Mesenchymal stem cell (in vitro differentiated cells and primary cell): Measurements from ENCODE around the gene MARCO.

Experiments used
- DNase-seq: peaks from one replicate; pipeline ENCODE4 v3.0.0-alpha.2; 2013
- H2AFZ ChIP-seq: one replicate; pipeline ENCODE4 v1.6.1; 2013; ENCODE audit warnings: low read depth, mild to moderate bottlenecking, control low read depth, inconsistent platforms, low read length, moderate library complexity
- H2AK5ac ChIP-seq: 2 replicates; pipeline ENCODE4 v1.6.1; 2013; ENCODE audit warnings: low read length, moderate library complexity, mild to moderate bottlenecking, inconsistent platforms; ENCODE audit not compliant: severe bottlenecking
- H2BK120ac ChIP-seq: one replicate; pipeline ENCODE4 v1.6.1; 2013; ENCODE audit warnings: low read depth, mild to moderate bottlenecking, inconsistent platforms, low read length, moderate library complexity
- H2BK12ac ChIP-seq, 2 experiments: one replicate each; pipeline ENCODE4 v1.6.1; 2013; ENCODE audit warnings: inconsistent platforms in 2 of 2, low read length in 2 of 2, mild to moderate bottlenecking in 2 of 2, moderate library complexity in 2 of 2, control low read depth in 1 of 2
- H2BK15ac ChIP-seq: one replicate; pipeline ENCODE4 v1.6.1; 2013; ENCODE audit warnings: mild to moderate bottlenecking, low read depth, inconsistent platforms; ENCODE audit not compliant: poor library complexity, severe bottlenecking
- H2BK5ac ChIP-seq: 2 replicates; pipeline ENCODE4 v1.6.1; 2013; ENCODE audit warnings: low read depth, mild to moderate bottlenecking, low read length, control low read depth, inconsistent platforms; ENCODE audit not compliant: poor library complexity, severe bottlenecking
- H3K14ac ChIP-seq, 2 experiments: one replicate each; pipeline ENCODE4 v1.6.1; 2013; ENCODE audit warnings: inconsistent platforms in 2 of 2, low read length in 2 of 2, control low read depth in 1 of 2, mild to moderate bottlenecking in 1 of 2, moderate library complexity in 1 of 2
- H3K18ac ChIP-seq, 2 experiments: one replicate each; pipeline ENCODE4 v1.6.1; 2013; ENCODE audit warnings: inconsistent platforms in 2 of 2, low read length in 2 of 2, control low read depth in 1 of 2, low read depth in 1 of 2, mild to moderate bottlenecking in 1 of 2
- H3K23ac ChIP-seq, 2 experiments: one replicate each; pipeline ENCODE4 v1.6.1; 2013; ENCODE audit warnings: inconsistent platforms in 2 of 2, low read length in 2 of 2, mild to moderate bottlenecking in 2 of 2, moderate library complexity in 2 of 2, control low read depth in 1 of 2
- H3K27ac ChIP-seq: 2 replicates; pipeline ENCODE4 v1.5.1; 2013; ENCODE audit warnings: mild to moderate bottlenecking, moderate library complexity, low read length, control low read depth, inconsistent platforms; ENCODE audit not compliant: poor library complexity, severe bottlenecking
- H3K27me3 ChIP-seq, 2 experiments: 2 replicates each; pipeline versions ENCODE4 v1.6.1 to v1.7.0; 2013; ENCODE audit warnings: low read length in 2 of 2, mild to moderate bottlenecking in 2 of 2, moderate library complexity in 2 of 2, control low read depth in 1 of 2, inconsistent platforms in 1 of 2; ENCODE audit not compliant: control insufficient read depth in 1 of 2, insufficient read depth in 1 of 2
- H3K36me3 ChIP-seq, 2 experiments: 2 replicates each; pipeline versions ENCODE4 v1.6.1 to v1.7.0; 2013; ENCODE audit warnings: low read length in 2 of 2, control low read depth in 1 of 2, inconsistent platforms in 1 of 2, low read depth in 1 of 2, mild to moderate bottlenecking in 1 of 2; ENCODE audit not compliant: insufficient read depth in 2 of 2, control insufficient read depth in 1 of 2
- H3K4ac ChIP-seq, 2 experiments: one replicate each; pipeline ENCODE4 v1.6.1; 2013; ENCODE audit warnings: inconsistent platforms in 2 of 2, low read length in 2 of 2, mild to moderate bottlenecking in 2 of 2, moderate library complexity in 2 of 2, control low read depth in 1 of 2, low read depth in 1 of 2
- H3K4me1 ChIP-seq: 2 replicates; pipeline ENCODE4 v1.6.1; 2013; ENCODE audit warnings: low read depth, low read length, control low read depth; ENCODE audit not compliant: control insufficient read depth, insufficient read depth
- H3K4me2 ChIP-seq: 2 replicates; pipeline ENCODE4 v1.6.1; 2013; ENCODE audit warnings: low read length, mild to moderate bottlenecking, inconsistent platforms; ENCODE audit not compliant: poor library complexity, severe bottlenecking
- H3K4me3 ChIP-seq, 2 experiments: 2 replicates each; pipeline versions ENCODE4 v1.5.1 to v1.7.0; 2013; ENCODE audit warnings: low read length in 2 of 2, mild to moderate bottlenecking in 2 of 2, control low read depth in 1 of 2, low read depth in 1 of 2; ENCODE audit not compliant: insufficient read depth in 1 of 2
- H3K79me1 ChIP-seq: replicated peaks from 2 replicates; pipeline ENCODE4 v1.6.1; 2013; ENCODE audit warnings: mild to moderate bottlenecking, control low read depth, low read length, inconsistent platforms; ENCODE audit not compliant: poor library complexity, severe bottlenecking
- H3K9ac ChIP-seq: 2 replicates; pipeline ENCODE4 v1.7.0; 2013; ENCODE audit warnings: mild to moderate bottlenecking, low read length, moderate library complexity
- H3K9me3 ChIP-seq: 2 replicates; pipeline ENCODE4 v1.7.0; 2013; ENCODE audit warnings: mild to moderate bottlenecking, low read length; ENCODE audit not compliant: control insufficient read depth
- H4K8ac ChIP-seq: one replicate; pipeline ENCODE4 v1.6.1; 2013; ENCODE audit warnings: inconsistent platforms, mild to moderate bottlenecking, low read length, moderate library complexity
- H4K91ac ChIP-seq: one replicate; pipeline ENCODE4 v1.6.1; 2013; ENCODE audit warnings: mild to moderate bottlenecking, low read length, inconsistent platforms
- WGBS: methylation state at CpG from one replicate; pipeline ENCODE4 v1.1.7; 2013; ENCODE audit warnings: mixed read lengths; 5-methylcytosine and 5-hydroxymethylcytosine counted together

Gene MARCO

GRCh38 chr2:118913803-118914645, 28.0 kb upstream of the MARCO start:
- no peak overlapping the region for H3K27ac ChIP-seq
- H3K36me3 ChIP-seq = no peaks in the 10 kb centered on the region
- H3K14ac ChIP-seq = no peak overlapping the region
- H3K4ac ChIP-seq = no peak overlapping the region
- no peak overlapping the region for H3K4me3 ChIP-seq
- peaks cover 0 to 14% of the 10 kb centered on the region in 2 experiments for H3K27me3 ChIP-seq
- no peak for DNase-seq
- no peaks in the 10 kb centered on the region for H3K4me1 ChIP-seq
- no peak overlapping the region for H2BK12ac ChIP-seq
- no peak overlapping the region for H4K8ac ChIP-seq
- H4K91ac ChIP-seq = no peak overlapping the region
- no peak overlapping the region for H2BK5ac ChIP-seq
- no peak overlapping the region for H2AK5ac ChIP-seq
- WGBS = 62% methylated on average over 3 of the region's 3 CpGs
- H3K23ac ChIP-seq = no peak overlapping the region
- H2AFZ ChIP-seq = no peak overlapping the region
- H3K9me3 ChIP-seq = peaks cover 4% of the 10 kb centered on the region
- no peak overlapping the region for H2BK120ac ChIP-seq
- no peak overlapping the region for H3K9ac ChIP-seq
- H3K18ac ChIP-seq = no peak overlapping the region
- H3K4me2 ChIP-seq = no peak overlapping the region
- H3K79me1 ChIP-seq = no peaks in the 10 kb centered on the region
- H2BK15ac ChIP-seq = no peak overlapping the region

- WGBS = 62% methylated on average over 9 of the region's 9 CpGs
- no peak overlapping the region for H3K18ac ChIP-seq
- no peak overlapping the region for H3K23ac ChIP-seq
- no peaks in the 10 kb centered on the region for H3K79me1 ChIP-seq
- no peak overlapping the region for H2BK12ac ChIP-seq
- no peak overlapping the region for H3K27ac ChIP-seq
- H2BK15ac ChIP-seq = no peak overlapping the region
- H3K9me3 ChIP-seq = peaks cover 4% of the 10 kb centered on the region
- H3K27me3 ChIP-seq = peaks cover 0 to 14% of the 10 kb centered on the region in 2 experiments
- H3K4me3 ChIP-seq = no peak overlapping the region
- H4K91ac ChIP-seq = no peak overlapping the region
- H3K14ac ChIP-seq = no peak overlapping the region
- no peaks in the 10 kb centered on the region for H3K36me3 ChIP-seq
- DNase-seq = no peak
- no peak overlapping the region for H2BK5ac ChIP-seq
- no peak overlapping the region for H4K8ac ChIP-seq
- H2AFZ ChIP-seq = no peak overlapping the region
- no peak overlapping the region for H3K9ac ChIP-seq
- no peak overlapping the region for H2BK120ac ChIP-seq
- H3K4me1 ChIP-seq = no peaks in the 10 kb centered on the region
- no peak overlapping the region for H2AK5ac ChIP-seq
- H3K4ac ChIP-seq = no peak overlapping the region
- H3K4me2 ChIP-seq = no peak overlapping the region
Measured at GRCh38 chr2:118914721-118915453, 27.1 kb upstream of the MARCO start.

GRCh38 chr2:118918017-118918416, 24.0 kb upstream of the MARCO start:
- WGBS = no CpG with 5 or more reads among the region's 1 CpG

GRCh38 chr2:118921646-118922045, 20.3 kb upstream of the MARCO start:
- Histone ChIP-seq H3K9ac (no peak overlapping the region), H3K9me3 (no peaks in the 10 kb centered on the region), H3K27me3 (peaks cover 0 to 37% of the 10 kb centered on the region in 2 experiments), H2BK120ac (no peak overlapping the region), H2AK5ac (no peak overlapping the region), H3K23ac (no peak overlapping the region), H2BK15ac (no peak overlapping the region), H2BK12ac (no peak overlapping the region), H3K27ac (no peak overlapping the region), H3K14ac (no peak overlapping the region), H2BK5ac (no peak overlapping the region), H3K4me1 (no peaks in the 10 kb centered on the region), H3K18ac (no peak overlapping the region), H3K79me1 (no peaks in the 10 kb centered on the region), H2AFZ (no peak overlapping the region), H4K8ac (no peak overlapping the region), H4K91ac (no peak overlapping the region), H3K4me2 (no peak overlapping the region), H3K36me3 (no peaks in the 10 kb centered on the region), H3K4me3 (no peak overlapping the region), H3K4ac (no peak overlapping the region)
- DNase-seq = no peak
- WGBS = 73% methylated on average over 7 of the region's 7 CpGs

More at GRCh38 chr2:118918017-118918416, 24.0 kb upstream of the MARCO start:
- Histone ChIP-seq H3K36me3 (no peaks in the 10 kb centered on the region), H2BK15ac (no peak overlapping the region), H3K79me1 (no peaks in the 10 kb centered on the region), H2BK120ac (no peak overlapping the region), H3K14ac (no peak overlapping the region), H3K9me3 (no peaks in the 10 kb centered on the region), H2AFZ (no peak overlapping the region), H3K23ac (no peak overlapping the region), H4K8ac (no peak overlapping the region), H3K9ac (no peak overlapping the region), H3K4me2 (no peak overlapping the region), H3K4me3 (no peak overlapping the region), H2AK5ac (no peak overlapping the region), H3K18ac (no peak overlapping the region), H2BK5ac (no peak overlapping the region), H2BK12ac (no peak overlapping the region), H3K4me1 (no peaks in the 10 kb centered on the region), H4K91ac (no peak overlapping the region), H3K4ac (no peak overlapping the region), H3K27ac (no peak overlapping the region), H3K27me3 (peaks cover 0 to 12% of the 10 kb centered on the region in 2 experiments)
- no peak for DNase-seq
